K562 (cell line): Measurements from ENCODE around the gene PPT2. TPM values are rescaled to one million over a fixed set of nuclear protein-coding genes. Genes with fewer than 3 reads are reported as not detected.

Experiments
- HMGXB4 ChIP-seq: sonication (generic); formaldehyde crosslinking; IDR thresholded peaks from 2 replicates; pipeline ENCODE4 v1.8.1; 2023; ENCODE audit warnings: mild to moderate bottlenecking, missing genetic modification reagents
- HNRNPUL1 ChIP-seq: fragments of 200-400 bp; formaldehyde crosslinking; IDR thresholded peaks from 2 replicates; pipeline ENCODE4 v1.6.1; 2017; ENCODE audit warnings: low read length
- JUN ChIP-seq, 2 experiments: sonication (generic) in 1 of 2; formaldehyde crosslinking in 1 of 2; IDR thresholded peaks; 2 replicates each; pipeline versions ENCODE4 v1.6.1 to v1.8.0; 2012 to 2022; ENCODE audit warnings: borderline replicate concordance in 2 of 2, mild to moderate bottlenecking in 2 of 2, improper control_type of control experiment in 1 of 2, low read depth in 1 of 2, low read length in 1 of 2, missing genetic modification reagents in 1 of 2
- NFE2 ChIP-seq: IDR thresholded peaks from 2 replicates; pipeline ENCODE4 v1.6.1; 2014; ENCODE audit warnings: antibody characterized with exemption, low read depth
- NFIC ChIP-seq: fragments of 450-650 bp; IDR thresholded peaks from 2 replicates; pipeline ENCODE4 v1.6.1; 2017; ENCODE audit warnings: mild to moderate bottlenecking, inconsistent platforms
- TFAP4 ChIP-seq: sonication (generic); formaldehyde crosslinking; IDR thresholded peaks from 2 replicates; pipeline ENCODE4 v1.8.0; 2022; ENCODE audit warnings: missing genetic modification reagents, mild to moderate bottlenecking, moderate library complexity, borderline replicate concordance
- ZBTB17 ChIP-seq: fragments of 450-650 bp; formaldehyde crosslinking; IDR thresholded peaks from 2 replicates; pipeline ENCODE4 v1.4.0; 2020; ENCODE audit warnings: mild to moderate bottlenecking
- ZBTB2 ChIP-seq: fragments of 450-650 bp; IDR thresholded peaks from 2 replicates; pipeline ENCODE4 v1.6.1; 2016; ENCODE audit warnings: antibody characterized with exemption
- ZBTB34 ChIP-seq: fragments of 250-450 bp; sonication (Bioruptor Pico); IDR thresholded peaks from 2 replicates; pipeline ENCODE4 v1.8.0; 2021; ENCODE audit warnings: mild to moderate bottlenecking, moderate library complexity
- polyA plus RNA-seq, 8 experiments: library from polyadenylated mRNA; depleted of rRNA in 4 of 8; stranded (reverse) in 5 of 8; unstranded in 3 of 8; fragments of >200 nt; fragmentation: Nextera tagmentation in 2 of 8; fragmentation: Illumina TruSeq in 1 of 8; extraction: Ambion mirVana in 2 of 8; extraction: Trizol in 1 of 8; gene quantifications; 2 replicates each; pipeline versions ENCODE4 v1.2.1 to v1.2.3, GENCODE V29; 2011 to 2014; ENCODE audit warnings: inconsistent platforms in 1 of 8, missing spikeins in 1 of 8
- total RNA-seq, 7 experiments: library from RNA; depleted of rRNA in 6 of 7; stranded (reverse); fragments of >200 nt in 6 of 7; fragmentation: Illumina TruSeq in 2 of 7; extraction: Trizol in 2 of 7; gene quantifications; 2 replicates each; pipeline versions ENCODE4 v1.2.1 to v1.2.3, GENCODE V29; 2011 to 2021; ENCODE audit warnings: low replicate concordance in 1 of 7

Gene PPT2
- total and polyA plus RNA-seq, 9 of the 15 experiments (the other 6 are each of a cell fraction or from before 2014, with no cell fraction given) = 27.4 to 98.8 (median 69.9) TPM

- no peak for TF ChIP-seq JUN (IDR thresholded peaks at IDR 0.05; ENCODE audit: borderline replicate concordance, low read depth, low read length)
- TF ChIP-seq JUN (CRISPR knock-in tag; IDR thresholded peaks at IDR 0.05; ENCODE audit: borderline replicate concordance) = no peak
- TF ChIP-seq HNRNPUL1 = no peak
- TF ChIP-seq ZBTB2 = peak; percentile 70
- peak; percentile 97 for TF ChIP-seq NFIC
- TF ChIP-seq ZBTB34 = no peak
- TF ChIP-seq ZBTB17 (CRISPR knock-in tag) = peak; percentile 94
- no peak for TF ChIP-seq HMGXB4 (CRISPR knock-in tag)
- TF ChIP-seq NFE2 = 0 out of 2 replicates have a peak, but pooled peaks have one; percentile 36
- TF ChIP-seq TFAP4 (CRISPR knock-in tag) = no peak
- TF ChIP-seq, all 486 proteins: peak for 176
Measured at GRCh38 chr6:32131439-32131948, 22.4 kb upstream of the PPT2 start (continued).
